ACC112 (cell line): ENCODE results near the gene PPIL1.
A peak's percentile ranks its signal among the peaks of the same experiment; 100 is the strongest.

Source experiments
- H2AFZ ChIP-seq: fragments of 200-600 bp; sonication (generic); one replicate; pipeline ENCODE4 v1.6.0; 2017; ENCODE audit warnings: antibody characterized with exemption, low read length; ENCODE audit not compliant: unreplicated experiment
- H3K27ac ChIP-seq: fragments of 200-600 bp; sonication (generic); 2 replicates; pipeline ENCODE4 v1.5.1; 2014; ENCODE audit warnings: low read depth, mild to moderate bottlenecking, antibody characterized with exemption, low read length, moderate library complexity
- H3K27me3 ChIP-seq: fragments of 200-600 bp; sonication (generic); 2 replicates; pipeline ENCODE4 v1.6.1; 2014; ENCODE audit warnings: mild to moderate bottlenecking, antibody characterized with exemption, low read length, moderate library complexity, mixed read lengths; ENCODE audit not compliant: insufficient read depth
- H3K36me3 ChIP-seq: fragments of 200-600 bp; sonication (generic); 2 replicates; pipeline ENCODE4 v1.6.1; 2016; ENCODE audit warnings: mild to moderate bottlenecking, antibody characterized with exemption, low read length, moderate library complexity, mixed read lengths; ENCODE audit not compliant: insufficient read depth
- H3K4me1 ChIP-seq: fragments of 200-600 bp; sonication (generic); one replicate; pipeline ENCODE4 v1.6.1; 2016; ENCODE audit warnings: low read length, mixed read lengths; ENCODE audit not compliant: insufficient read depth, unreplicated experiment, control insufficient read depth
- H3K4me3 ChIP-seq: fragments of 200-600 bp; sonication (generic); 2 replicates; pipeline ENCODE4 v1.5.1; 2014; ENCODE audit warnings: mild to moderate bottlenecking, low read depth, low read length
- H3K79me2 ChIP-seq: fragments of 200-600 bp; sonication (generic); one replicate; pipeline ENCODE4 v1.6.0; 2016; ENCODE audit warnings: low read length; ENCODE audit not compliant: control insufficient read depth, unreplicated experiment, insufficient read depth

The PPIL1 gene

DNA sequence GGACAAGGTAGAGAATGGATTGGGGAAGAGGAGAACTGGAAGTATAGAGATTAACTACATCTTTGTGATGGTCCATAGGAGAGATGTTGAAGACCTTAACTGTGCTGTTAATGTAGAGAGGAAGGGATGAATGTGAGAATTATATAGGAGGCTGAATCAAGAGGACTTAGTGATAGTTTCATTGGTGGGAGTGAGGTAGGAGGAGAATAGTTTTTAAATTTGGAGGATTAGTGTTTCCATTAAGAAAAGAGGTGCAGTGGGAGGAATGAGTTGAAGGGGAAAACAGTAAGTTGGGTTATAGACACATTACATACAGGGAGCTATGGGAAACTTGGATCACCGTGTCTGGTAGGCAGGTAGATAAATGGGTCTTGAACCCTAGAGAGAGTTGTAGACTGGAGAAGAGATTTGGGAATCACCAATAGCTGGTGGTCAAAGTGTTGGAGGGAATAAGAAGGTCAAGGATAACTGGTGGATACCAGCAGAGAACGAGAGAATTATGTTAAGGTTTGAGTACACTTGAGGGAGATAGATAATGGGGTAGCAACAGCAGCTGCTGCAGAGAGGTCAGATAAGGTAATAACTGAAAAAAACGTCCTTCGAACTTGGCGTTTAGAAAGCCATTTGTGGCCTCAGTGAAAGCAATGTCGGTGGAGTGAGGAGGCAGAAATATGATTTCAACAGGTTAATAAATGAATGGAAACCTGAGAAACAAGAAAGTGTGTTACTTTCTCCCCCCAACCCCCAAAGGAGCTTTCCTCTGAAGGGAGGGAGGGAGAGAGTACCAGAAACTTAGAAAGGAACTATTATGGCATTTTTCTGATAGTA is 14.3 kb upstream of the PPIL1 start:
- Histone ChIP-seq H3K36me3 (no peaks in the 10 kb centered on the region), H3K79me2 (peaks cover 46% of the 10 kb centered on the region), H3K27me3 (no peaks in the 10 kb centered on the region), H3K4me1 (peaks cover 10% of the 10 kb centered on the region), H3K27ac (no peak overlapping the region), H3K4me3 (no peak overlapping the region), H2AFZ (no peak overlapping the region)

DNA sequence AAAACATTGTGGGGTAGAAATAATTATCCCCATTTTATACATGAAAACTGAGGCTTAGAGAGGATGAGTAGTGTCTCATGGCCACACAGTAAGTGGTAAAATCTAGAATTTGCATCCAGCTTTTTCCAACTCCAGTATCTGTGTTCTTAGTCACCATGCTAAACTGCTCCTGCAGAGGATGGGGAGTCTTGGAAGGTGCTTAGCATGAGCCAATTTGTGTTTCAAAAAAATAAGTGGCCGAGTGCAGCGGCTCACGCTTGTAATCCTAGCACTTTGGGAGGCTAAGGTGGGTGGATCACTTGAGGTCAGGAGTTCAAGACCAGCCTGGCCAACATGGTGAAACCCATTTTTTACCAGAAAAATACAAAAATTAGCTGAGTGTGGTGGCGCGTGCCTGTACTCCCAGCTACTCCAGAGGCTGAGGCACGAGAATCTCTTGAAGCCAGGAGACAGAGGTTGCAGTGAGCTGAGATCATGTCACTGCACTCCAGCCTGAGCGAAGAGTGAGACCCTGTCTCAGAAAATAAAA is 13.6 kb upstream of the PPIL1 start:
- H3K36me3 ChIP-seq: no peaks in the 10 kb centered on the region
- no peaks in the 10 kb centered on the region for H3K27me3 ChIP-seq
- peaks cover 46% of the 10 kb centered on the region for H3K79me2 ChIP-seq
- peaks cover 10% of the 10 kb centered on the region for H3K4me1 ChIP-seq
- no peak overlapping the region for H2AFZ ChIP-seq
- H3K4me3 ChIP-seq: no peak overlapping the region
- no peak overlapping the region for H3K27ac ChIP-seq

DNA sequence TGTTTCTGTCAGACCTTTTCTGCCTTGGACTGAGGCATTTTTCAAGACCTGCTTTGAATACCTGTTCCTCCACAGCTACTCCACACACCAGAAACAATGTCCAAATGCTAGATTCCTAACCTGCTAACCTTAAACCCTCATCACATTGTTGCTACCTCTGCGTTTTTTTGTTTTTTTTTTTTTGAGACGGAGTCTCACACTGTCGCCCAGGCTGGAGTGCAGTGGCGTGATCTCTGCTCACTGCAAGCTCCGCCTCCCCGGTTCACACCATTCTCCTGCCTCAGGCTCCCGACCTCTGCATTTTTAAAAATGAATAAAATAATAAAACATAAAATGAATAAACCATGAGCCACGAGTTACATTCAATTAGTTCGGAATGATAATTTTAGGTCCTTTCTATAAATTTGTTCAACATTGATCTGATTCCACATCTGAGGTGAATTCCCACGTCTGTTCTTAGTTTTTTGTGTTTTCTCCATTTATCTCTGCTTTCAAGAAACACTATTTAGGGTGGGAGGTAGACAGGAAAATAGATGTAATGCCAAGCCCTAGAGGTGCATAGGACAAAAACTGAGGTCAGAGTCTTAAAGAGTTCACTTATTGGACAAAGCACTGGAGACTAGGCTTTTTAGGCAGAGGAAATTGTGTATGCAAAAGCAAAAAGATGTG is 12.5 kb upstream of the PPIL1 start:
- peak overlapping the region; percentile 94 for H3K4me3 ChIP-seq
- H3K27ac ChIP-seq: no peak overlapping the region
- H2AFZ ChIP-seq: no peak overlapping the region
- H3K4me1 ChIP-seq: peaks cover 10% of the 10 kb centered on the region
- H3K27me3 ChIP-seq: no peaks in the 10 kb centered on the region
- H3K36me3 ChIP-seq: no peaks in the 10 kb centered on the region
- H3K79me2 ChIP-seq: peaks cover 40% of the 10 kb centered on the region

DNA sequence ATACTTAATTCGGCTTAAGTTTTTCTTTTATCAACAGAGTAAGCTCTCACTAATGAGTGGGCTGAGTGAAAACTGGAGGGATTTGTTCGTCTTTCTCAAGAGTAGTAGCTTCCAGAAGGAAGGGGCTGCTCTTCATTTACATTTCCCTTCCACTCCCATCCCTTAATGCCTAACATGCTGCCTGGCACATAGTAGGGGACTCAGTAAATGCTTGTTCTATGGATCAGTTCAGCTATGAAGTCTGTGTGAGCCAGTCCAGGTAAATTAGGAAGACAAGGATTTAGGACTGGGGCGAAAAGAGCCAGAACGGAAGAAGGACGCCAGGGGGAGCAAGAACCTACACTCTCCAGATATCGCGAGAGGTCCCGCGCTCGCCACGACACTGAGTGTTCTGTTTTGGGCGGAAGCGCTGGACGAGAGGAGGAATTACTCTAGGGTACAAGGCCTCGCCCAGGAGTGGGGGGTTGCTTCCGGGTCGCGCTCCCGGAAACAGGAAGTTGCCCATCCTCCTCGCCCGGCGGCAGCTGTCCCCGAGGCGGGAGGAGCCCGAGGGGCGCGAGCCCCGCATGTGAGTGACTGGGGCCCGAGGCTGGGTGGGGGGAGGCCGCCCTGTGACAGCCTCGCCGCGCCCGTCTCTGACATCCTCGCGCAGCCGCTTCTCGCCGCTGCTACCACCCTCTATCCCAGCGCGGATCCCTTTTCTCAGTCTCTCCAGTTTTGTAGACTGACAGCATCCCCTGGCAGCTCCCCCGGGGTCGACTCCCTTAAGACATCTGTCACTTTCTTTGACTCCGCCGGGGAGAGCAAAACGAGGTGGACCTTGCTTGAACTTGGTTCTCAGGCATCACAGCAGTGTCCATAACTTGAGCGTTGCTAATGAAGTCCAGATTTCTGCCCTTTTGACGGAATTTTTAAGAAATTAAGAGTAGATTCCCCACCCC is 11.1 kb upstream of the PPIL1 start, which contains the start of gene C6orf89:
C6orf89 (plus strand) TSS at position 492 of the 941 bp plus-strand sequence. CDS start 13,493 bp downstream, outside the sequence.
- Histone ChIP-seq H3K4me3 (peak within 1 kb of the TSS; percentile 94), H3K27me3 (no peaks in the 10 kb centered on the region), H3K36me3 (no peaks in the 10 kb centered on the region), H3K4me1 (peaks cover 10% of the 10 kb centered on the region), H3K79me2 (peaks cover 35% of the 10 kb centered on the region), H3K27ac (peak within 1 kb of the TSS; percentile 55), H2AFZ (peak within 1 kb of the TSS; percentile 93)

DNA sequence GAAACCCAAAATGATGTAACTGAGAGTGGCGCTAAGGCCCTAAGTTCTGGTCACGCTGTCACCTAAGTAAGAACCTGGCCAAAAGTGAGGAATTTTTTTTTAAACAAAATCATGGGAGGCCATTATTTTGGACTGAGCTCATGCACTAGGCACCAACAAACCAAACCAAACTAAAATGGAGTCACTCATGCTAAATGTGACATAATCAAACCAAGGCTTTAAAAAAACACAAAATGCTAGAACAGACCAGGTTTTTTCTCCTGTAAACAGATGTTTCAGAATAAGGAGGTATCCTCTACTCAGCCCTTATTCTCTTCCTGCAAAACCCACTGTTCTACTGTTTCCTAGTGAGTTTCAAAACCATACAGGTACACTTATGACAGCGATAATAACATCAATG is 10.0 kb upstream of the PPIL1 start:
- Histone ChIP-seq H3K4me3 (no peak overlapping the region), H3K4me1 (peaks cover 10% of the 10 kb centered on the region), H2AFZ (no peak overlapping the region), H3K36me3 (no peaks in the 10 kb centered on the region), H3K27me3 (no peaks in the 10 kb centered on the region), H3K79me2 (peaks cover 32% of the 10 kb centered on the region), H3K27ac (no peak overlapping the region)

DNA sequence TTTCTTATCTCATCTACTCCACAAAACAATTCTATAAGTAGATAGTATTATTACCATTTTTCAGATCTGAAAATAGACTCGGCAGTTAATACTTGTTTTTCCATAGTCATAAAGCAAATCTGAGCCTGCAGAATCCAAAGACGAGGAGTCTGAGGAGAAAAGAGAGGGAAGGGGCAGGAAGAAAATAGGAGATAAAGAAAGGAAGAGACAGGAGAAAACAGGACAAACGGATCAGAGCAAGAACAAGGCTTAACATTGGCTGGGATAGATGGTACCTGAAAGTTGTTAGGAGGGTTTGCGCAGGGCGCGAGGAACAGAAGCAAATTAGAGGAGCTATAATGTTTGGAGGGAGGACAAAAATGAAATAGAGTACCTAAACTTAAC is 639 bp upstream of the PPIL1 start:
- H3K27ac ChIP-seq: peak overlapping the region; percentile 93
- peak overlapping the region; percentile 81 for H3K4me3 ChIP-seq
- H3K27me3 ChIP-seq: no peaks in the 10 kb centered on the region
- no peaks in the 10 kb centered on the region for H3K36me3 ChIP-seq
- peaks cover 19% of the 10 kb centered on the region for H3K79me2 ChIP-seq
- H3K4me1 ChIP-seq: peaks cover 16% of the 10 kb centered on the region
- peak overlapping the region; percentile 98 for H2AFZ ChIP-seq

DNA sequence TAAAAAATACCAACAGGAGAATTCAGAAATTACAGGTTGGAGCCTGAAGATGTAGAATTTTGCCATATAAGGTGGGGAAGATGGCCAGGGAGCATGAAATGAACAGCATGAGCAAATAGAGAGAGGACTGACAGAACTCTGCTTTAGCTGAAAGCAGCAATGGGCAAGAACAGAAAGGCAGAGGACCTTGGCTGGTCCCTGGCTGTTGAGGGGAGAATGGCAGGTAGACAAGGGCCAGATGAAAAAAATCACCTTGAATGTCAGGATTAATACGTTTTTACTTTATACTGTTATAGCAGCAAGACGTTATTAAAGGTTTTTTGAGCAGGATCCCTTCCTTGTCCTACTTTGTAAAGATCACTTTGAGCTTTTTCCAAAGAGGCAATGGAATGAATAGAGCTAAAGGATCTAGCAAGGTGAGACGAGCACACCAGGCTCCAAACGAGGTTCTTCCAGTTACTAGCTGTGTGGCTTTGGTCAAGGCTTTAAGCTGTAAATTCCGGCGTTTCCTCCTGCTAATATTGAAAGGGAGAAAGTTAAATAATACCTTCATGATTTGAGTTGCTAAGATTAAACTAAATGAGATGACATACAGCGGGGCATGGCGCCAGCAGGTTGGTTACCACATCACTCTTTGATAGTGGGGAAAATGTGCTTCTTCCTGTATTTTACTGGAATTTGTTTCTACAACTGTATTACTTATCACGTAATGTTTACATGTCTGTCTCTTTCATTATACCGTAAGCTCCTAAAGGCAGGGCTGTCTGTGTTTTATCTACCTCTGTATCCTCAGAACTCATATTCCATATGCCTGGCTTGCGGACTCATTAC is 776 bp downstream of the PPIL1 start:
- Histone ChIP-seq H3K4me3 (peak overlapping the region; percentile 81), H3K27me3 (no peaks in the 10 kb centered on the region), H3K27ac (peak overlapping the region; percentile 93), H2AFZ (peak overlapping the region; percentile 94), H3K79me2 (peaks cover 22% of the 10 kb centered on the region), H3K36me3 (no peaks in the 10 kb centered on the region), H3K4me1 (peaks cover 16% of the 10 kb centered on the region)

- no peak overlapping the region for H3K27ac ChIP-seq
- H3K79me2 ChIP-seq: peaks cover 25% of the 10 kb centered on the region
These were observed 1.5 kb downstream of the PPIL1 start for GRCh38 chr6:36873115-36873514.

GRCh38 chr6:36871686-36872085 is 2.9 kb downstream of the PPIL1 start:
- Histone ChIP-seq H3K79me2 (peaks cover 35% of the 10 kb centered on the region), H3K27ac (no peak overlapping the region)

More at GRCh38 chr6:36873115-36873514, 1.5 kb downstream of the PPIL1 start:
- H2AFZ ChIP-seq: no peak overlapping the region
- H3K36me3 ChIP-seq: no peaks in the 10 kb centered on the region
- H3K27me3 ChIP-seq: no peaks in the 10 kb centered on the region
- peak overlapping the region; percentile 81 for H3K4me3 ChIP-seq
- H3K4me1 ChIP-seq: peaks cover 16% of the 10 kb centered on the region

More at GRCh38 chr6:36871686-36872085, 2.9 kb downstream of the PPIL1 start:
- Histone ChIP-seq H3K4me3 (no peak overlapping the region), H3K4me1 (peaks cover 16% of the 10 kb centered on the region), H3K27me3 (no peaks in the 10 kb centered on the region), H3K36me3 (peaks cover 6% of the 10 kb centered on the region; the same call in 1 of the 2 replicates), H2AFZ (no peak overlapping the region)
